GM15510 (cell line): ENCODE measurements around the gene TOP3B.

ENCODE experiments used
- POLR2A ChIP-seq: IDR thresholded peaks from 3 replicates; pipeline ENCODE4 v1.6.1; 2011; ENCODE audit warnings: borderline replicate concordance; ENCODE audit not compliant: insufficient read length; ENCODE audit errors: extremely low read depth

TOP3B gene

GRCh38 chr22:21982338-21982965, at the start of gene TOP3B:
Gene TOP3B, minus strand, starts transcription at chr22:21982787. Its CDS starts 7,078 bp downstream, at chr22:21975709.
- TF ChIP-seq POLR2A: peak; percentile 95

- no peak for TF ChIP-seq POLR2A
These were observed 48.8 kb upstream of the TOP3B start for GRCh38 chr22:22031183-22031945.

- TF ChIP-seq POLR2A: peak; percentile 51
These were observed 48.1 kb upstream of the TOP3B start for GRCh38 chr22:22030493-22031182.

GRCh38 chr22:22027955-22028354, 45.4 kb upstream of the TOP3B start:
- TF ChIP-seq POLR2A: no peak

GRCh38 chr22:22026157-22026831, 43.7 kb upstream of the TOP3B start:
- TF ChIP-seq POLR2A: peak; percentile 30

GRCh38 chr22:22025320-22026156, 43.0 kb upstream of the TOP3B start:
- TF ChIP-seq POLR2A: peak; percentile 33

GRCh38 chr22:22024440-22024839, 41.9 kb upstream of the TOP3B start:
- TF ChIP-seq POLR2A: no peak

- no peak for TF ChIP-seq POLR2A
These were observed 41.1 kb upstream of the TOP3B start for GRCh38 chr22:22023581-22024137.

GRCh38 chr22:22022947-22023534, 40.5 kb upstream of the TOP3B start:
- no peak for TF ChIP-seq POLR2A

GRCh38 chr22:22022255-22022840, 39.8 kb upstream of the TOP3B start:
- no peak for TF ChIP-seq POLR2A

- no peak for TF ChIP-seq POLR2A
These were observed 38.7 kb upstream of the TOP3B start for GRCh38 chr22:22021162-22021750.

- TF ChIP-seq POLR2A: no peak
These were observed 37.9 kb upstream of the TOP3B start for GRCh38 chr22:22020425-22020852.
